HL-60 (cell line): ENCODE data around the gene KRTAP1-1.

Source experiments
- CTCF ChIP-seq: IDR thresholded peaks from one replicate; pipeline ENCODE4 v1.5.1; 2011; ENCODE audit warnings: low read length, control low read depth, inconsistent platforms; ENCODE audit not compliant: insufficient read depth
- POLR2AphosphoS5 ChIP-seq: IDR thresholded peaks from 2 replicates; pipeline ENCODE4 v1.6.1; 2012; ENCODE audit warnings: low read depth

GRCh38 chr17:41002814-41003213 is 38.4 kb downstream of the KRTAP1-1 start:
- no peak for TF ChIP-seq CTCF
- TF ChIP-seq POLR2AphosphoS5: no peak
